Measurements from ENCODE around the gene RFPL4AL1. TPM values are rescaled to one million over a fixed set of nuclear protein-coding genes. Genes with fewer than 3 reads are reported as not detected.
"Not testable (repeated sequence)": the region's sequence is repeated elsewhere in the genome, so short reads cannot be mapped to it uniquely, and the experiment has no call there.

The RFPL4AL1 gene
- total and polyA plus RNA-seq, 9 of the 15 experiments (the other 6 are each of a cell fraction or from before 2014, with no cell fraction given) = 0.18 to 0.21 TPM; not detected in 7

DNA sequence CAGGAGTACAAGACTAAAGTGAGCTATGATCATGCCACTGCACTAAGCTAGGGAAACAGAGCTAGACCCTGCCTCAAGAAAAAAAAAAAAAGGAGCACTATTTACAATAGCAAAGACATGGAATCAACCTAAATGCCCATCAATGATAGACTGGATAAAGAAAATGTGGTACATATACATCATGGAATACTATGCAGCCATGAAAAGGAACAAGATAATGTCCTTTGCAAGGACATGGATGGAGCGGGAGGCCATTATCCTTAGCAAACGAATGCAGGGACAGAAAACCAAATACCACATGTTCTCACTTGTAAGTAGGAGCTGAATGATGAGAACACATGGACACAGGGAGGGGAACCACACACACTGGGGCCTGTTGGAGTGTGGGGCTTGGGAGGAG lies 38.5 kb upstream of the RFPL4AL1 start:
- H3K4me1 ChIP-seq (replicated peaks in 1 of 2; ENCODE audit: control insufficient read depth in 2 of 2, insufficient read depth in 2 of 2, low read length in 2 of 2); H3K9me1 ChIP-seq (ENCODE audit: control insufficient read depth, insufficient read depth, low read length); H3K4me2 ChIP-seq (ENCODE audit: insufficient read depth, low read length); H4K20me1 ChIP-seq (replicated peaks; ENCODE audit: control insufficient read depth, insufficient read depth, low read length); intact Hi-C loops (cut with micrococcal nuclease); ATAC-seq; H3K4me3 ChIP-seq; DNase-seq (ENCODE audit: extremely low read depth in 1 of 4, low spot score in 3 of 4); H2AFZ ChIP-seq (ENCODE audit: low read depth, low read length); BruUV-seq (replicated peaks); H3K36me3 ChIP-seq (ENCODE audit: control insufficient read depth, insufficient read depth, low read length); H3K9ac ChIP-seq (ENCODE audit: insufficient read depth in 1 of 2, low read depth in 2 of 2, low read length in 2 of 2); CTCF ChIA-PET (ENCODE audit: low intra/inter-chr PET ratio); FAIRE-seq; H3K9me3 ChIP-seq (replicated peaks; ENCODE audit: control insufficient read depth, insufficient read depth, low read depth, low read length); in situ Hi-C loops (cut with MboI); POLR2A ChIA-PET; H3K27ac ChIP-seq (ENCODE audit: extremely low read depth, low read depth, low read length); H3K79me2 ChIP-seq (ENCODE audit: control insufficient read depth, insufficient read depth, low read length): not testable (repeated sequence)
- peak; percentile 91 for TF ChIP-seq ZNF146 (CRISPR knock-in tag; IDR thresholded peaks at IDR 0.05; ENCODE audit: unreplicated experiment)
- TF ChIP-seq BCOR (IDR thresholded peaks at IDR 0.05) = peak; percentile 57
- WGBS (ENCODE audit: insufficient coverage, low coverage, missing lambda C conversion rate) = 6% methylated on average over 2 of the region's 2 CpGs
- peaks cover 26 to 29% of the 10 kb centered on the region in 2 experiments for H3K27me3 ChIP-seq (ENCODE audit: control insufficient read depth in 2 of 2, insufficient read depth in 2 of 2, low read length in 2 of 2)

DNA sequence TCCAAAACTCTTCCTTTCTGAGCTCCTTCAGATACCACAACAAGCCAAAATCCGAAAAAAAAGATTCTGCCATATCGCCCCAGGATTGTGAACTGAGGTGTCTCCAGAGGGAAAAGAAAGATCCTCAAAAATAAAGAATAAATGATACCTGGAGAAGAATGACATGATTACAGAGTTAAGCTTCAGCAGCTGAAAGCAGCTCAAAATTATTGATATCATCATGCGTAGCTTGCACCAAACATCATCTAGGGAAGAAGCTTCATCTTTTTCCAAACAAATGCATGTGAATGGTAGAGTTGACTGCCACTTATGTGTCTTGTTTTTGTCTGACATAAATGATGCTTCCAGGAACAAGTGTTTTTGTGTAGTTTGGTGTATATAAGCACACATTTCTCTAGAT lies 30.6 kb upstream of the RFPL4AL1 start, which contains the start of gene NLRP9:
Gene NLRP9 (minus strand): TSS at position 101 of the 400 bp plus-strand sequence. CDS start 28 bp downstream, at position 73.
- 0% methylated on average over 3 of the region's 3 CpGs for WGBS (ENCODE audit: insufficient coverage, low coverage, missing lambda C conversion rate)
- ChIA-PET CTCF (ENCODE audit: low intra/inter-chr PET ratio) (no interaction called here), POLR2A (no interaction called here)
- no peak within 1 kb of the TSS for H3K9ac ChIP-seq (ENCODE audit: insufficient read depth in 1 of 2, low read depth in 2 of 2, low read length in 2 of 2)
- intact Hi-C loops (cut with micrococcal nuclease) = no loop called here
- no peaks in the 10 kb centered on the region for H3K9me3 ChIP-seq (replicated peaks; ENCODE audit: control insufficient read depth, insufficient read depth, low read depth, low read length)
- no TSS peak for BruUV-seq (replicated peaks)
- in situ Hi-C loops (cut with MboI) = no loop called here
- H3K4me3 ChIP-seq = no peak within 1 kb of the TSS
- H3K79me2 ChIP-seq (ENCODE audit: control insufficient read depth, insufficient read depth, low read length) = no peaks in the 10 kb centered on the region
- H3K4me1 ChIP-seq (replicated peaks in 1 of 2; ENCODE audit: control insufficient read depth in 2 of 2, insufficient read depth in 2 of 2, low read length in 2 of 2) = no peaks in the 10 kb centered on the region; a peak in 1 of 5 replicates
- H2AFZ ChIP-seq (ENCODE audit: low read depth, low read length) = no peak within 1 kb of the TSS
- no peak for DNase-seq (ENCODE audit: extremely low read depth in 1 of 4, low spot score in 3 of 4)
- no peak for FAIRE-seq
- H3K27me3 ChIP-seq (ENCODE audit: control insufficient read depth in 2 of 2, insufficient read depth in 2 of 2, low read length in 2 of 2) = peaks cover 13 to 28% of the 10 kb centered on the region in 2 experiments; a peak in 4 of 5 replicates
- no peaks in the 10 kb centered on the region for H4K20me1 ChIP-seq (replicated peaks; ENCODE audit: control insufficient read depth, insufficient read depth, low read length)
- H3K27ac ChIP-seq (ENCODE audit: extremely low read depth, low read depth, low read length) = no peak within 1 kb of the TSS
- ATAC-seq = no peak
- no peaks in the 10 kb centered on the region for H3K36me3 ChIP-seq (ENCODE audit: control insufficient read depth, insufficient read depth, low read length)
- no peak within 1 kb of the TSS for H3K4me2 ChIP-seq (ENCODE audit: insufficient read depth, low read length)
- no peaks in the 10 kb centered on the region for H3K9me1 ChIP-seq (ENCODE audit: control insufficient read depth, insufficient read depth, low read length)
- no peak for TF ChIP-seq ZNF311 (CRISPR knock-in tag; IDR thresholded peaks at IDR 0.05)
- TF ChIP-seq TFAM (CRISPR knock-in tag; conservative IDR thresholded peaks at IDR 0.05) = no peak
- TF ChIP-seq ZNF224 (CRISPR knock-in tag; IDR thresholded peaks at IDR 0.05) = no peak
- TF ChIP-seq, protein P1, sequence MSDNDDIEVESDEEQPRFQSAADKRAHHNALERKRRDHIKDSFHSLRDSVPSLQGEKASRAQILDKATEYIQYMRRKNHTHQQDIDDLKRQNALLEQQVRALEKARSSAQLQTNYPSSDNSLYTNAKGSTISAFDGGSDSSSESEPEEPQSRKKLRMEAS (CRISPR knock-in tag; IDR thresholded peaks at IDR 0.05) = no peak
- no peak for TF ChIP-seq NCOA6 (IDR thresholded peaks at IDR 0.05)
- no peak for TF ChIP-seq HLTF (IDR thresholded peaks at IDR 0.05)
- TF ChIP-seq KDM1A (IDR thresholded peaks at IDR 0.05) = no peak
- TF ChIP-seq NFIC (IDR thresholded peaks at IDR 0.05) = no peak
- no peak for TF ChIP-seq ZNF57 (CRISPR knock-in tag; IDR thresholded peaks at IDR 0.05)
- no peak for TF ChIP-seq SIX5 (IDR thresholded peaks at IDR 0.05; ENCODE audit: borderline replicate concordance in 1 of 2, insufficient read depth in 1 of 2, low read depth in 1 of 2, low read length in 2 of 2)
- TF ChIP-seq MYBL2 (IDR thresholded peaks at IDR 0.05; ENCODE audit: low read depth) = no peak
- TF ChIP-seq MYBL2 (CRISPR knock-in tag; IDR thresholded peaks at IDR 0.05; ENCODE audit: borderline replicate concordance) = no peak
- no peak for TF ChIP-seq STAT5B (CRISPR knock-in tag; IDR thresholded peaks at IDR 0.05)
- no peak for TF ChIP-seq HDAC8 (tag; IDR thresholded peaks at IDR 0.05)
- TF ChIP-seq NELFE (IDR thresholded peaks at IDR 0.05; ENCODE audit: insufficient read depth, insufficient read length) = no peak
- no peak for TF ChIP-seq ZNF583 (CRISPR knock-in tag; IDR thresholded peaks at IDR 0.05)
- TF ChIP-seq KLF10 (CRISPR knock-in tag; IDR thresholded peaks at IDR 0.05) = no peak
- TF ChIP-seq ZNF133 (CRISPR knock-in tag; IDR thresholded peaks at IDR 0.05) = no peak
